ENCODE measurements around the gene DMAC2.
"Not testable (repeated sequence)": the region's sequence is repeated elsewhere in the genome, so short reads cannot be mapped to it uniquely, and the experiment has no call there.

Gene DMAC2

GRCh38 chr19:41439441-41440222, at the start of gene DMAC2:
DMAC2 (minus strand) TSS chr19:41439912; CDS start chr19:41439899, 13 bp downstream.
- FAIRE-seq, result peak; percentile 96

DNA sequence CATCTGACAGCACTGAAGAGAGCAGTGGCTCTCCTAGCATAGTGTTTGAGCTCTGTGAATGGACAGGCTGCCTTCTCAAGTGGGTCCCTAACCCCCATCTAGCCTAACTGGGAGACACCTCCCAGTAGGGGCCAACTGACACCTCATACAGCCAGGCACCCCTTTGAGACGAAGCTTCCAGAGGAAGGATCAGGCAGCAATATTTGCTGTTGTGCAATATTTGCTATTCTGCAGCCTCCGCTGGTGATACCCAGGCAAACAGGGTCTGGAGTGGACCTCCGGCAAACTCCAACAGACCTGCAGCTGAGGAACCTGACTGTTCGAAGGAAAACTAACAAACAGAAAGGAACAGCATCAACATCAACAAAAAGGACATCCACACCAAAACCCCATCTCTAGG, 47.2 kb upstream of the DMAC2 start:
- not testable (repeated sequence) for FAIRE-seq

- FAIRE-seq, result no peak
Observed at GRCh38 chr19:41484822-41485221, 45.1 kb upstream of the DMAC2 start.

GRCh38 chr19:41480336-41480735, 40.6 kb upstream of the DMAC2 start:
- FAIRE-seq, result no peak

DNA sequence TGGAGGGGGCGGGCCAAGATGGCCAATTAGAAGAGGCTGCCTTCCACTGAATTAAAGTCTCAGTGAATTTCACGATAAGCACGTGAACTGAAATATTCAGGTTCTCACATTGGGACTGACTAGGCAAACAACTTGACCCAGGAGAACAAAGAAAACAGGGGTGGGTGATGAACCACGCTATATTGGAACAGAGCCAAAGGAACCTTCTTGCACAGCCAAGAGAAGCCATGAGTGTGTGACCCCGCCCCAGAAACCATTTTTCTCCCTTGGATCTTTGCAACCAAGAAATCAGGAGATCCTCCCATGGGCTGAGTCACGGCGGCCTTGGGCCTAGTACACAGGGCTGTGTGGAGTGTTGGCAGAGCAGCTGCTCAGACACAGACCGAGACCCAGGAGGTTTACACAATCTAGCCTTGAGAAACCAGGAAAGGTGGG, 40.1 kb upstream of the DMAC2 start:
- no peak for FAIRE-seq

DNA sequence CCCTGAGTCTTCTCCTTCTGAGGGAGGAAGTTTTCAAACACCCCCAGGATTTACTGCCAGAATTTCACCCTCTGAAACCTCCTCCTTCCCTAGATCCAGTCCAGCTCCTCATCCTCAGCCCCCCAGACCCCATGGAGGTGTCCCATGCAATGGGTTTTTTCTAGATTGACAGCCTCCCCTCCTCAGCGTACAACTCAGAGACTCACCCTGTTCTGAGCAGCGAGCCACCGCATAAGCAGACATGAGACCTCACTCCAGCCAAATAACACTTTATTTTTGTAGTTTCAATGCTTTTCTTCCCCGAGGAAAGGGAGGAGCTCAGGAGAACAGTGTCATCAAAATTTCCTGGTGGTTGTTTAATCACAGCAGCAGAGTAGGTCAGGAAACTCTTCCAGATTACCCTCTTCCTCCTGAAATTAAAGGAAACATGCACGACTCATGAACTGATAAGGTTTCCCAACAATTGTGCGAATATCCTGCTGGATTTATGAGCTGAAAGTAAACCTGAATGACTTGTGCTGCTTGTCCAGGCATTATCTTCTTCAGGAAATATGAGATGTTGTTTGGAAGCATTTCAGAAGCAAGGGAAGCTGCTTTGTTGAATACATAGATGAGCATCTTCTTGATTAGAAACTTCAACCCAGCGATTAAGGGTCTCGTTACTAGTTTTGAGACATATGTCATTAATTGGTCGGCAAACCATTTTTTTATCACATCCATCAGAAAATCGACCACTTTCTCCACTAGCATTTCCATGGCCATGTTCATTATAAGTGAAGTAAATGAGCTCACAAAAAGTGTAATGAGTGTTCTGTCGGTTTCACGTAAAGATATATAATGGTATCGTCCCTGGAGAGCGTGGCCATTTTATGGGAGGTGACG, 39.4 kb upstream of the DMAC2 start:
- FAIRE-seq, result no peak

DNA sequence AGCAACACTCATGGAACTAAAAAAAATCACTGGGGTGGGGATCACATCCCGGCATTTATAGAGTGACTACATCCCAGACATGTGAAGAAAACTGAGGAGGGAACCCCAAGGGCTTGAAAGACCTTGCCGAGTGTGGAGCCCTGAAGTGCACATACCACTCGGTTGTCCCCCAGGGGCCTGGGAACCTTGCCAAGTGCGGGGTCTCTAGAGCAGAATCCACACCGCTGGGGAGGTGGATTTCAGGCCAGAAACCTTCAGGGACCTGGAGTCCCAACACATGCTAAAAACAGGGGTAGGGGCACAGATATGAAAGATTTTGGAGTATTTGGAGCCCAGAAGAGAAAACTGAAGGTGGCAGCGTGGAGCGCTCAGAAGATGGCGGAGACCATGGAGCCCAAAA, 38.5 kb upstream of the DMAC2 start:
- FAIRE-seq, result no peak

DNA sequence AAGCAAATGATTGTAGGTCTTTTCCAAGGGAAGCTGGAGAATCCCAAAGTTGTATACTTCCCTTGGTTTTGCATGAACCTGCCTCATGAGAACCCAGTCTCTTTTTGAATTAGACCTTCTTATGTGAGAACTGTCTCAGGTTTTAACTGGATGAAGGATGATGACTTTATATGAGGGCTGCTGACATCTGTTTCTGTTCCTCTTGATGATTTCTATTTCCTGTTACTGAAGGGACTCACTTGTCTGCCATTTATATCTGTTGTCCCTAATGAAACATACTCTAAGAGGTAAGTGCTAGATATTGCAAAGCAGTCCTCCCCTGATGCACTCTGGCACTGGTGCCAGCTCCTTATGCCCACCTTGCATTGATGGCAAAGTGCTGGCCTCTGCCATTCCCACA, 36.9 kb upstream of the DMAC2 start:
- no peak for FAIRE-seq

GRCh38 chr19:41463257-41464256, 23.8 kb upstream of the DMAC2 start:
- FAIRE-seq, result not testable (repeated sequence)

- no peak for FAIRE-seq
Observed at GRCh38 chr19:41462497-41462896, 22.8 kb upstream of the DMAC2 start.

- FAIRE-seq, result no peak
Observed at GRCh38 chr19:41457241-41457640, 17.5 kb upstream of the DMAC2 start.

GRCh38 chr19:41456342-41456918, 16.7 kb upstream of the DMAC2 start:
- FAIRE-seq, result no peak

GRCh38 chr19:41455936-41456335, 16.2 kb upstream of the DMAC2 start:
- no peak for FAIRE-seq

- no peak for FAIRE-seq
Observed at GRCh38 chr19:41452584-41453275, 13.0 kb upstream of the DMAC2 start.

GRCh38 chr19:41449865-41450178, 10.1 kb upstream of the DMAC2 start:
- no peak for FAIRE-seq

DNA sequence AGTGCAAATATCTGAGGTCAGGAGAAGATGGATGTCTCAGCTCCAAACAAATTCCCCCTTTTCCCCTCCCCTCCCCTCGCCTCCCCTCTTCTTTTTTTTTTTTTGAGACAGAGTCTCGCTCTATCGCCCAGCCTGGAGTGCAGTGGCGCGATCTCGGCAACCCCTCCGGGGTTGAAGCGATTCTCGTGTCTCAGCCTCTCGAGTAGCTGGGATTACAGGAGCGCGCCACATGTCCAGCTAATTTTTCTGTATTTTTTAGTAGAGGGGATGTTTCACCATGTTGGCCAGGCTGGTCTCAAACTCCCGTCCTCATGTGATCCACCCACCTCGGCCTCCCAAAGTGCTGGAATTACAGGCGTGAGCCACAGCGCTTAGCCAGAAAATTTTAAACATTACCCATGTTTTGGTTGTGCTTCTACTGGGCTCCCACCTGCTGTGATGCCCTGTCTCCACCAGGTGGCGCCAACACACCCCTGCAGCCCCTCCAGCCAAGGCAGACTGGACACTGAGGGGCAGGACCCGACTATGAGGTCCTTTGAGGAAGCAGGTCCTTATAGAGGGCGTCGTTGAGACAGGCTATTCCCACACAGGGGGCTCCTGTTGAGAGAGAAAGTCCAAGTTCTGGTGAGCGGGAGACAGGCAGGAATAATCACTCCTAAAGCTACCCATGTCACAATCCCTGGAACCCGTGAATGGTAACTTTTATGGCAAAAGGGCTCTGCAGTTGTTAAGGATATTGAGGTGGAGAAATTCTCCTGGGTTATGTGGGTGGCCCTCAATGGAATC, 9.6 kb upstream of the DMAC2 start:
- FAIRE-seq, result peak; percentile 62

- FAIRE-seq, result no peak
Observed at GRCh38 chr19:41447732-41448332, 8.1 kb upstream of the DMAC2 start.

DNA sequence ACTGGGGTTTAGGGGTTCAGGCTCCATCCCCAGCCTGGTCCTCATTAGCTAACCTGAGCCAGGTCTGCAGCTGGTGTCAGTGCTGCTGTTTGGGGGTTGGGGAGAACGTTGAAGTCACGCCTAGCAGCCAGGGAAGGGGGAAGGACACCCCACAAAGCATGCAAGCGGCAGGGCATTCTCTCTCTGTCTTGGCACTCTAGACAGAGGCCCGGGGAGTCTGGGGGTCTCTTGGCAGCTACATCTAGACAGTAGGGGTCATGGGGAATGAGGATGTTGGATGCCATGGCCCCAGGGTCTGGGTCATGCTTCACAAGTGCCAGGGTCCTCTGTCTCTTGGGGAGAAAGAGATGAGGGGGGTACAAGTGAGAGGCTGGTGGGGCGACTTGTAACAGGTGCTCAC, 5.9 kb upstream of the DMAC2 start:
- no peak for FAIRE-seq

DNA sequence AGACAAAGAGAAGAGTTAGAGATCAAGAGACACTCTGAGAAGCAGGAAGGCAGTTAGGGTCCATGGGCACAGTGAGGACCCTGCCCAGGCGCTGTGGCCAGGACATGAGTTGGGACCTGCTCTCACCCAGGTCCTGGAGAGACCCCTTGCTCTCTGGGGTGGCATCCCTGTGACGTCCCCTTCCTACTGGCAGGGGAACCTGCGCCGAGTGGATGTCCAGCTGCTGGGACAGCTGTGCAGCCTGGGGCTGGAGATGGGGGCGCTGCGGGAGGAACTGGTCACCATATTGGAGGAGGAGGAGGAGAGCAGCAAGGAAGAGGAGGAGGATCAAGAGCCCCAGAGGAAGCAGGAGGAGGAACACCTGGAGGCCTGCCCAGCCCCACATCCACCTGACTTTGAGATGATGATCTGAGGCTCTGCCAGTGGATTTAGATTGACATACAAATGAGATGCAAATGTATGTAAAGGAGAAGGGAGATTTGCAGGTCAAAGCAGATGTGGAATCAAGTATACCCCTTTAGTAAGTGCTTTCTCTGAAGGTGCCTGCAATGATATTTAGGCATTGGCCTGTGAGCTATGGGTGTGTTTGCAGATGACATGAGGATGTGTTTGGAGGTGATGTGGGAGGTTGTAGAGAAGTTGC, 4.2 kb upstream of the DMAC2 start:
- FAIRE-seq, result no peak
